DND-41 (cell line): ENCODE data around the gene DIP2B.

Source experiments
- ATAC-seq: fragments of 200-7000 bp; cut with Tn5 transposase; 3 replicates; pipeline ENCODE4 v1.9.1; 2021; ENCODE audit warnings: low read depth; ENCODE audit not compliant: insufficient read depth
- DNase-seq: peaks from one replicate; pipeline ENCODE4 v3.0.0-alpha.2; 2020
- H2AFZ ChIP-seq: 2 replicates; pipeline ENCODE4 v1.6.0; 2012; ENCODE audit warnings: low read depth, low read length
- H3K27ac ChIP-seq: 2 replicates; pipeline ENCODE4 v1.5.1; 2012; ENCODE audit warnings: low read length, inconsistent platforms
- H3K27me3 ChIP-seq: fragments of 200-600 bp; sonication (generic); 2 replicates; pipeline ENCODE4 v1.6.0; 2012; ENCODE audit warnings: low read length, mild to moderate bottlenecking, inconsistent platforms; ENCODE audit not compliant: insufficient read depth, poor library complexity
- H3K36me3 ChIP-seq: 2 replicates; pipeline ENCODE4 v1.5.1; 2012; ENCODE audit warnings: low read length, inconsistent platforms; ENCODE audit not compliant: insufficient read depth
- H3K4me1 ChIP-seq: 2 replicates; pipeline ENCODE4 v1.5.1; 2012; ENCODE audit warnings: mild to moderate bottlenecking, low read length; ENCODE audit not compliant: insufficient read depth
- H3K4me2 ChIP-seq: 2 replicates; pipeline ENCODE4 v1.6.0; 2012; ENCODE audit warnings: mild to moderate bottlenecking, moderate library complexity, low read length, inconsistent platforms; ENCODE audit not compliant: insufficient read depth
- H3K4me3 ChIP-seq, 2 experiments: fragments of 200-600 bp in 1 of 2; shearing (Covaris generic) in 1 of 2; 2 replicates each; pipeline ENCODE4 v1.5.1; 2012 to 2016; ENCODE audit warnings: inconsistent platforms in 2 of 2, low read length in 2 of 2, mild to moderate bottlenecking in 2 of 2, low read depth in 1 of 2, moderate library complexity in 1 of 2
- H3K79me2 ChIP-seq: 2 replicates; pipeline ENCODE4 v1.6.0; 2012; ENCODE audit warnings: low read length, inconsistent platforms; ENCODE audit not compliant: insufficient read depth
- H3K9ac ChIP-seq: 2 replicates; pipeline ENCODE4 v1.6.0; 2012; ENCODE audit warnings: low read depth, mild to moderate bottlenecking, inconsistent platforms, low read length, moderate library complexity
- H3K9me3 ChIP-seq: 2 replicates; pipeline ENCODE4 v1.5.1; 2012; ENCODE audit warnings: low read length, moderate library complexity, mild to moderate bottlenecking, inconsistent platforms; ENCODE audit not compliant: insufficient read depth, severe bottlenecking
- H4K20me1 ChIP-seq: 2 replicates; pipeline ENCODE4 v1.6.0; 2012; ENCODE audit warnings: low read length; ENCODE audit not compliant: insufficient read depth
- EZH2 ChIP-seq: IDR thresholded peaks from 3 replicates; pipeline ENCODE4 v1.6.1; 2012; ENCODE audit warnings: borderline replicate concordance, low read depth, mild to moderate bottlenecking, moderate library complexity, low read length, inconsistent platforms; ENCODE audit not compliant: severe bottlenecking
- TF ChIP-seq, protein P1 (sequence below): IDR thresholded peaks from 2 replicates; pipeline ENCODE4 v1.5.1; 2012; ENCODE audit warnings: borderline replicate concordance, low read length, moderate library complexity, mild to moderate bottlenecking; ENCODE audit not compliant: poor library complexity, severe bottlenecking; ENCODE audit errors: extremely low read depth

Gene DIP2B

GRCh38 chr12:50715174-50715573, 210.4 kb downstream of the DIP2B start:
- DNase-seq (no peak), ATAC-seq (no peak)
- Histone ChIP-seq H3K4me1 (no peaks in the 10 kb centered on the region), H3K9me3 (no peaks in the 10 kb centered on the region), H4K20me1 (no peaks in the 10 kb centered on the region), H3K4me2 (no peak overlapping the region), H3K9ac (no peak overlapping the region), H3K4me3 (no peak overlapping the region), H3K27me3 (no peaks in the 10 kb centered on the region), H3K36me3 (peaks cover 54% of the 10 kb centered on the region), H3K27ac (no peak overlapping the region), H2AFZ (no peak overlapping the region), H3K79me2 (no peaks in the 10 kb centered on the region)
- TF ChIP-seq EZH2, result no peak

- Histone ChIP-seq H3K36me3 (peaks cover 70% of the 10 kb centered on the region), H3K79me2 (no peaks in the 10 kb centered on the region)
Measured at GRCh38 chr12:50718760-50719159, 214.0 kb downstream of the DIP2B start.

GRCh38 chr12:50720085-50720484, 215.3 kb downstream of the DIP2B start:
- DNase-seq (no peak), ATAC-seq (no peak)
- Histone ChIP-seq H3K9ac (no peak overlapping the region), H3K4me3 (no peak overlapping the region), H3K79me2 (no peaks in the 10 kb centered on the region), H3K4me2 (no peak overlapping the region), H3K4me1 (no peaks in the 10 kb centered on the region), H3K27me3 (no peaks in the 10 kb centered on the region), H3K9me3 (no peaks in the 10 kb centered on the region), H4K20me1 (no peaks in the 10 kb centered on the region), H3K36me3 (peaks cover 70% of the 10 kb centered on the region), H2AFZ (no peak overlapping the region), H3K27ac (no peak overlapping the region)
- TF ChIP-seq, protein P1, sequence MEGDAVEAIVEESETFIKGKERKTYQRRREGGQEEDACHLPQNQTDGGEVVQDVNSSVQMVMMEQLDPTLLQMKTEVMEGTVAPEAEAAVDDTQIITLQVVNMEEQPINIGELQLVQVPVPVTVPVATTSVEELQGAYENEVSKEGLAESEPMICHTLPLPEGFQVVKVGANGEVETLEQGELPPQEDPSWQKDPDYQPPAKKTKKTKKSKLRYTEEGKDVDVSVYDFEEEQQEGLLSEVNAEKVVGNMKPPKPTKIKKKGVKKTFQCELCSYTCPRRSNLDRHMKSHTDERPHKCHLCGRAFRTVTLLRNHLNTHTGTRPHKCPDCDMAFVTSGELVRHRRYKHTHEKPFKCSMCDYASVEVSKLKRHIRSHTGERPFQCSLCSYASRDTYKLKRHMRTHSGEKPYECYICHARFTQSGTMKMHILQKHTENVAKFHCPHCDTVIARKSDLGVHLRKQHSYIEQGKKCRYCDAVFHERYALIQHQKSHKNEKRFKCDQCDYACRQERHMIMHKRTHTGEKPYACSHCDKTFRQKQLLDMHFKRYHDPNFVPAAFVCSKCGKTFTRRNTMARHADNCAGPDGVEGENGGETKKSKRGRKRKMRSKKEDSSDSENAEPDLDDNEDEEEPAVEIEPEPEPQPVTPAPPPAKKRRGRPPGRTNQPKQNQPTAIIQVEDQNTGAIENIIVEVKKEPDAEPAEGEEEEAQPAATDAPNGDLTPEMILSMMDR, result no peak
- no peak for TF ChIP-seq EZH2

More at GRCh38 chr12:50718760-50719159, 214.0 kb downstream of the DIP2B start:
- no peak overlapping the region for H3K27ac ChIP-seq
- H3K4me2 ChIP-seq, result no peak overlapping the region
- H3K4me1 ChIP-seq, result no peaks in the 10 kb centered on the region
- H3K9me3 ChIP-seq, result no peaks in the 10 kb centered on the region
- TF ChIP-seq EZH2, result no peak
- TF ChIP-seq, protein P1, result no peak
- H3K27me3 ChIP-seq, result no peaks in the 10 kb centered on the region
- H4K20me1 ChIP-seq, result no peaks in the 10 kb centered on the region
- DNase-seq (no peak), ATAC-seq (no peak)
- no peak overlapping the region for H3K4me3 ChIP-seq
- H3K9ac ChIP-seq, result no peak overlapping the region
- no peak overlapping the region for H2AFZ ChIP-seq

DNA sequence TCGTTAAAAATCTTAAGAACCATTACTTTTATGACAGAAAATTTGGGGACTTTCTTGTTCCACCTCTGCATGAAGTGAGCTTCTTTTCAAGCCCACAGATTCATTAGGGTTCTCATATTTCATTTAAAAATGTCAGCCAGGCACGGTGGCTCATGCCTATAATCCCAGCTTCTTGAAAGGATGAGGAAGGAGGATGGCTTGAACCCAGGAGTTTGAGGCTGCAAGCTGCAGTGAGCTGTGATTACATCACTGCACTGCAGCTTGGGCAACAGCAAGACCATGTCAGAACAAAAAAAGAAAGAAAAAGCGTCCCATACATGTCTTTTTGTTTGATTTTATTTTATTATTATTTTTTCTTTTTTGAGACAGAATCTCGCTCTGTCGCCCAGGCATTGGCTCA, 215.7 kb downstream of the DIP2B start:
- H3K9ac ChIP-seq, result no peak overlapping the region
- no peak overlapping the region for H2AFZ ChIP-seq
- TF ChIP-seq, protein P1, result no peak
- no peak for TF ChIP-seq EZH2
- no peaks in the 10 kb centered on the region for H4K20me1 ChIP-seq
- H3K79me2 ChIP-seq, result no peaks in the 10 kb centered on the region
- DNase-seq (no peak), ATAC-seq (no peak)
- no peak overlapping the region for H3K4me3 ChIP-seq
- H3K4me1 ChIP-seq, result no peaks in the 10 kb centered on the region
- no peaks in the 10 kb centered on the region for H3K9me3 ChIP-seq
- no peaks in the 10 kb centered on the region for H3K27me3 ChIP-seq
- peaks cover 70% of the 10 kb centered on the region for H3K36me3 ChIP-seq
- no peak overlapping the region for H3K4me2 ChIP-seq
- no peak overlapping the region for H3K27ac ChIP-seq
